Loucy (cell line): Measurements from ENCODE around the gene CYP27A1.
"Not testable (repeated sequence)": the region's sequence is repeated elsewhere in the genome, so short reads cannot be mapped to it uniquely, and the experiment has no call there.

Source experiments
- H2AFZ ChIP-seq: fragments of 200-600 bp; sonication (generic); 2 replicates; pipeline ENCODE4 v1.6.0; 2016; ENCODE audit warnings: antibody characterized with exemption, mild to moderate bottlenecking, low read length, moderate library complexity
- H3F3A ChIP-seq: fragments of 200-600 bp; 2 replicates; pipeline ENCODE4 v1.6.0; 2016; ENCODE audit warnings: antibody characterized with exemption, low read depth, mild to moderate bottlenecking
- H3K27me3 ChIP-seq: fragments of 200-600 bp; sonication (generic); 2 replicates; pipeline ENCODE4 v1.6.1; 2014; ENCODE audit warnings: low read length, mild to moderate bottlenecking; ENCODE audit not compliant: insufficient read depth, poor library complexity, severe bottlenecking
- H3K36me3 ChIP-seq: fragments of 200-600 bp; sonication (generic); 2 replicates; pipeline ENCODE4 v1.6.1; 2016; ENCODE audit warnings: low read length; ENCODE audit not compliant: insufficient read depth
- H3K4me1 ChIP-seq: fragments of 200-600 bp; sonication (generic); 2 replicates; pipeline ENCODE4 v1.5.1; 2014; ENCODE audit warnings: low read length, mild to moderate bottlenecking; ENCODE audit not compliant: insufficient read depth, poor library complexity, severe bottlenecking
- H3K4me2 ChIP-seq: fragments of 200-600 bp; sonication (generic); 2 replicates; pipeline ENCODE4 v1.6.0; 2014; ENCODE audit warnings: antibody characterized with exemption, low read length, low read depth, mild to moderate bottlenecking; ENCODE audit not compliant: poor library complexity, severe bottlenecking
- H3K4me3 ChIP-seq: fragments of 200-600 bp; sonication (generic); 2 replicates; pipeline ENCODE4 v1.5.1; 2014; ENCODE audit warnings: low read length, mild to moderate bottlenecking, mixed read lengths; ENCODE audit not compliant: poor library complexity, severe bottlenecking
- H3K79me2 ChIP-seq: fragments of 200-600 bp; sonication (generic); 2 replicates; pipeline ENCODE4 v1.6.1; 2014; ENCODE audit warnings: low read length; ENCODE audit not compliant: insufficient read depth
- H3K9ac ChIP-seq: fragments of 200-600 bp; sonication (generic); 2 replicates; pipeline ENCODE4 v1.6.0; 2014; ENCODE audit warnings: mild to moderate bottlenecking, low read depth, low read length, moderate library complexity; ENCODE audit not compliant: poor library complexity, severe bottlenecking
- H3K9me2 ChIP-seq: fragments of 200-600 bp; sonication (generic); replicated peaks from 2 replicates; pipeline ENCODE4 v1.6.1; 2016; ENCODE audit warnings: low read depth, low read length, mixed read lengths
- H3K9me3 ChIP-seq: fragments of 200-600 bp; sonication (generic); 2 replicates; pipeline ENCODE4 v1.6.1; 2014; ENCODE audit warnings: mild to moderate bottlenecking, antibody characterized with exemption, low read length, low read depth; ENCODE audit not compliant: insufficient read depth
- H4K20me1 ChIP-seq: fragments of 200-600 bp; sonication (generic); 2 replicates; pipeline ENCODE4 v1.6.0; 2014; ENCODE audit warnings: antibody characterized with exemption, low read length, mild to moderate bottlenecking; ENCODE audit not compliant: insufficient read depth, poor library complexity, severe bottlenecking
- EZH2phosphoT487 ChIP-seq: fragments of 200-600 bp; IDR thresholded peaks from 2 replicates; pipeline ENCODE4 v1.6.1; 2018; ENCODE audit warnings: antibody characterized with exemption, mild to moderate bottlenecking, moderate library complexity, borderline replicate concordance
- TF ChIP-seq, protein P1 (sequence below): fragments of 200-600 bp; sonication (generic); conservative IDR thresholded peaks from 2 replicates; pipeline ENCODE4 v1.5.1; 2014; ENCODE audit warnings: mild to moderate bottlenecking, antibody characterized with exemption, low read length

CYP27A1 gene

DNA sequence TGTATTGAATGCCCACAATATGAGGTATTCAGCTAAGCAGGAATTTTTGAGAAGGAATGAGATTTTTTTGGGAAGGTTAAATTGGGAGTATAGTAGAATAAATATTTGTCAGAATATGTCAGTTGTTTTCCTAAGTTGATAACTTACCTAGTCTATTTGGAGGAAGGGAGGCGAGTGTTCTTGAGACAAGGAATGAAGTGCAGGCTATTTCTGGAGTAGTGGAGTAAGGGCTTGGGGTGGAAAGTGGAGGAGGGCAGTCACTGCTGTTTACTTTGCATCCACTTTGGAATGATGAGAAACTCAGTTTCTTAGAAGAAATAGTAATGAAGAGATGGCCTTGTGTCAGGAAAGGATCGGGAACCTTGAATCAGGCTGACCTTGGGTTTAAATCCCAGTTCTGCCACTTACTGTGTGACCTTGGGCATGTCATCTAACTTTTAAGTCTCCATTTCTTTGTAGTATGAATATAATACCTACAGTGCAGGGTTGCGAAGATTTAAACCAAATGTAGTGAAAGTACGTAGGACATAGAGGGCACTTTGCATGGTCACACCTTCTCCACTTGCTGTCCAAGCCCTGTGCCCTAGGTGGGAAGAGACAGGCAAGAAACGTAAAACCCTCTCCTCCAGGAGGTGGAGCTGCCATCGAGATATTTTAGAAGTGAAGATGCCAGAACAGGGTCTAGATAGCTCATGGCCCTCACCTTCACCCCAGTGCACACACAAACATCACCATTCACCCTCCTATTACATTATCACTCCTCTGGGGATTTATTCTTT lies 25.2 kb upstream of the CYP27A1 start:
- H3K9me2 ChIP-seq: no peaks in the 10 kb centered on the region
- H3K79me2 ChIP-seq: no peaks in the 10 kb centered on the region
- H3K9ac ChIP-seq: no peak overlapping the region
- no peaks in the 10 kb centered on the region for H4K20me1 ChIP-seq
- H3F3A ChIP-seq: no peaks in the 10 kb centered on the region
- H3K4me3 ChIP-seq: no peak overlapping the region
- H3K36me3 ChIP-seq: peaks cover 39% of the 10 kb centered on the region; the same call in 1 of the 2 replicates
- TF ChIP-seq EZH2phosphoT487: no peak
- TF ChIP-seq, protein P1, sequence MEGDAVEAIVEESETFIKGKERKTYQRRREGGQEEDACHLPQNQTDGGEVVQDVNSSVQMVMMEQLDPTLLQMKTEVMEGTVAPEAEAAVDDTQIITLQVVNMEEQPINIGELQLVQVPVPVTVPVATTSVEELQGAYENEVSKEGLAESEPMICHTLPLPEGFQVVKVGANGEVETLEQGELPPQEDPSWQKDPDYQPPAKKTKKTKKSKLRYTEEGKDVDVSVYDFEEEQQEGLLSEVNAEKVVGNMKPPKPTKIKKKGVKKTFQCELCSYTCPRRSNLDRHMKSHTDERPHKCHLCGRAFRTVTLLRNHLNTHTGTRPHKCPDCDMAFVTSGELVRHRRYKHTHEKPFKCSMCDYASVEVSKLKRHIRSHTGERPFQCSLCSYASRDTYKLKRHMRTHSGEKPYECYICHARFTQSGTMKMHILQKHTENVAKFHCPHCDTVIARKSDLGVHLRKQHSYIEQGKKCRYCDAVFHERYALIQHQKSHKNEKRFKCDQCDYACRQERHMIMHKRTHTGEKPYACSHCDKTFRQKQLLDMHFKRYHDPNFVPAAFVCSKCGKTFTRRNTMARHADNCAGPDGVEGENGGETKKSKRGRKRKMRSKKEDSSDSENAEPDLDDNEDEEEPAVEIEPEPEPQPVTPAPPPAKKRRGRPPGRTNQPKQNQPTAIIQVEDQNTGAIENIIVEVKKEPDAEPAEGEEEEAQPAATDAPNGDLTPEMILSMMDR: no peak
- no peaks in the 10 kb centered on the region for H3K4me1 ChIP-seq
- H3K27me3 ChIP-seq: no peaks in the 10 kb centered on the region
- no peak overlapping the region for H3K4me2 ChIP-seq
- H2AFZ ChIP-seq: no peak overlapping the region
- H3K9me3 ChIP-seq: no peaks in the 10 kb centered on the region

DNA sequence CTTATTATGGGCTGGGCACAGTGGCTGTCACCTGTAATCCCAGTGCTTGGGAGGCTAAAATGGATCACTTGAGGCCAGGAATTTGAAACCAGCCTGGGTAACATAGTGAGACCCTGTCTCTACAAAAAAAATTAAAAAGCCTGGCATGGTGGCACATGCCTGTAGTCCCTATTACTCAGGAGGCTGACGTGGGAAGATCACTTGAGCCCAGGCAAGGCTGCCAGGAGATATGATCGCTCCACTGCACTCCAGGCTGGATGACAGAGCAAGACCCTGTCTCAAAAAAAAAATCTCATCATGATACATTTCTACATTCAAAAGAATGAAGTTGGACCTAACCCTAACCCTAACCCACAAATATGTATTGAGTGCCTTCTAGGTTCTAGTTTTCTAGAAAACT lies 20.2 kb upstream of the CYP27A1 start:
- H3K4me1 ChIP-seq: no peaks in the 10 kb centered on the region

DNA sequence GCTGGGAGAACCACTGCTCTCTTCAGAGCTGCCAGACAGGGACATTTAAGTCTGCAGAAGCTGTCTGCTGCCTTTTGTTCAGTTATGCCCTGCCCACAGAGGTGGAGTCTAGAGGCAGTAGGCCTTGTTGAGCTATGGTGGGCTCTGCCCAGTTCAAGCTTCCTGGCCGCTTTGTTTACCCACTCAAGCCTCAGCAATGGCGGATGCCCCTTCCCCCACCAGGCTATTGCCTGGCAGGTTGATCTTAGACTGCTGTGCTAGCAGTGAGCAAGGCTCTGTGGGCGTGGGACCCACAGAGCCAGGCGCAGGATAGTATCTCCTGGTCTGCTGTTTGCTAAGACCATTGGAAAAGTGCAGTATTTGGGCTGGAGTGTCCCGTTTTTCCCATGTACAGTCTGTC lies 9.2 kb upstream of the CYP27A1 start:
- not testable (repeated sequence) for H3K9ac ChIP-seq, H3F3A ChIP-seq, H4K20me1 ChIP-seq, H3K9me3 ChIP-seq, H3K4me1 ChIP-seq, H3K36me3 ChIP-seq, H3K4me2 ChIP-seq, H2AFZ ChIP-seq, H3K4me3 ChIP-seq, H3K27me3 ChIP-seq, H3K79me2 ChIP-seq, H3K9me2 ChIP-seq

More for the DNA sequence above, 20.2 kb upstream of the CYP27A1 start:
- Histone ChIP-seq H3K36me3 (no peaks in the 10 kb centered on the region), H3F3A (no peaks in the 10 kb centered on the region), H3K9me3 (no peaks in the 10 kb centered on the region), H3K4me2 (no peak overlapping the region), H3K4me3 (no peak overlapping the region), H3K27me3 (no peaks in the 10 kb centered on the region), H3K79me2 (no peaks in the 10 kb centered on the region), H3K9me2 (no peaks in the 10 kb centered on the region), H2AFZ (no peak overlapping the region), H4K20me1 (no peaks in the 10 kb centered on the region), H3K9ac (no peak overlapping the region)
- TF ChIP-seq, protein P1: no peak
- no peak for TF ChIP-seq EZH2phosphoT487

DNA sequence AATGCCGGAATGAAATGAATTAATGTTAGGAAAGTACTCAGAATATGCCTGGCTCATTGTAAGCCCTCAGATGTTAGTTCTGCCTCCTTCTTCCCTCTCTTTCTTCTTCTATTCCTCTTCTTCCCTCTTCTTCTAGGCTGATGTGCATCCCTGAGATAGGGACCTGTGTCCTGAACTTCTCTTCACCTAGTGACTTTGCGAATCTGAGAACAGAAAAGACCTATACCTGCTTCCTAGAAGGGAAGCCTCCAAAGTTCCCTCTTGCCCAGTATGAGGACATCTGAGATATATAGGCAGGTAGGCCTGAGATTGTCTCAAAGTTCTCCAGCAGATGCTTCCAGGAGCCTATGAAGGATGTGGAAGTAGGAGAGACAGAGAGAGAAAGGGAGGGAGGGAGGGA lies 8.1 kb upstream of the CYP27A1 start:
- H3K79me2 ChIP-seq: no peaks in the 10 kb centered on the region
- no peak overlapping the region for H2AFZ ChIP-seq
- no peak overlapping the region for H3K4me3 ChIP-seq
- H3K4me2 ChIP-seq: no peak overlapping the region
- H3K36me3 ChIP-seq: no peaks in the 10 kb centered on the region
- H3F3A ChIP-seq: no peaks in the 10 kb centered on the region
- H3K4me1 ChIP-seq: no peaks in the 10 kb centered on the region
- no peaks in the 10 kb centered on the region for H3K9me2 ChIP-seq
- H3K9ac ChIP-seq: no peak overlapping the region
- TF ChIP-seq, protein P1: no peak
- TF ChIP-seq EZH2phosphoT487: no peak
- no peaks in the 10 kb centered on the region for H3K9me3 ChIP-seq
- no peaks in the 10 kb centered on the region for H3K27me3 ChIP-seq
- H4K20me1 ChIP-seq: no peaks in the 10 kb centered on the region
